DOHH2 (cell line): Measurements from ENCODE around the gene STON2.

ENCODE experiments used
- CTCF ChIP-seq: fragments of 200-600 bp; sonication (generic); IDR thresholded peaks from one replicate; pipeline ENCODE4 v1.5.1; 2014; ENCODE audit warnings: antibody characterized with exemption, mild to moderate bottlenecking, low read depth, low read length; ENCODE audit not compliant: poor library complexity, severe bottlenecking
- EZH2phosphoT487 ChIP-seq: fragments of 200-600 bp; sonication (generic); IDR thresholded peaks from 2 replicates; pipeline ENCODE4 v1.6.1; 2017; ENCODE audit warnings: borderline replicate concordance, mild to moderate bottlenecking, antibody characterized with exemption, low read length, moderate library complexity, mixed read lengths

- TF ChIP-seq CTCF (no peak), EZH2phosphoT487 (no peak)
Observed at GRCh38 chr14:81341370-81341769, 58.8 kb downstream of the STON2 start.
